Kidney (tissue), 14 donors: Measurements from ENCODE around the gene ADGRV1. TPM values are rescaled to one million over a fixed set of nuclear protein-coding genes. Genes with fewer than 3 reads are reported as not detected.

ENCODE experiments used
- DNase-seq, 5 donors: peaks; one replicate each; pipeline ENCODE4 v3.0.0-alpha.2; 2013 to 2020
- FAIRE-seq: peaks from 2 replicates; lab custom pipeline; 2012; peaks lifted over from hg19 to GRCh38; lab: Jason Lieb, UNC
- H3K27ac ChIP-seq, 2 donors: one replicate each; pipeline ENCODE4 v1.7.0; 2013; ENCODE audit warnings: low read depth in 2 of 2, low read length in 2 of 2, inconsistent platforms in 1 of 2
- H3K27me3 ChIP-seq: one replicate; pipeline ENCODE4 v1.7.1; 2013; ENCODE audit warnings: low read length, inconsistent platforms; ENCODE audit not compliant: control insufficient read depth, insufficient read depth
- H3K36me3 ChIP-seq, 3 donors: one replicate each; pipeline versions ENCODE4 v1.7.0 to v1.7.1; 2013; ENCODE audit warnings: low read length in 3 of 3, control low read depth in 1 of 3, inconsistent platforms in 1 of 3; ENCODE audit not compliant: insufficient read depth in 3 of 3, control insufficient read depth in 2 of 3
- H3K4me1 ChIP-seq, 3 donors: one replicate each; pipeline versions ENCODE4 v1.7.0 to v1.7.1; 2013; ENCODE audit warnings: low read length in 3 of 3, inconsistent platforms in 1 of 3, low read depth in 1 of 3; ENCODE audit not compliant: control insufficient read depth in 2 of 3, insufficient read depth in 2 of 3
- H3K4me3 ChIP-seq, 3 donors: one replicate each; pipeline versions ENCODE4 v1.7.0 to v1.8.1; 2013; ENCODE audit warnings: low read length in 3 of 3, control low read depth in 1 of 3, inconsistent platforms in 1 of 3
- H3K9ac ChIP-seq, 3 donors: one replicate each; pipeline versions ENCODE4 v1.7.0 to v1.7.1; 2013; ENCODE audit warnings: low read length in 3 of 3, control low read depth in 1 of 3, inconsistent platforms in 1 of 3
- H3K9me3 ChIP-seq, 3 donors: one replicate each; pipeline versions ENCODE4 v1.7.0 to v1.7.1; 2013; ENCODE audit warnings: low read length in 3 of 3, control low read depth in 1 of 3, inconsistent platforms in 1 of 3; ENCODE audit not compliant: control insufficient read depth in 2 of 3, insufficient read depth in 1 of 3
- CTCF ChIP-seq: IDR thresholded peaks from 3 replicates; pipeline ENCODE4 v1.5.1; 2012; ENCODE audit warnings: mild to moderate bottlenecking, moderate library complexity, borderline replicate concordance; ENCODE audit not compliant: insufficient read depth; ENCODE audit errors: extremely low read depth
- intact Hi-C: fragments of 100-400 bp; cut with DNase I; formaldehyde crosslinking; loops from one replicate; pipeline ENCODE4 v1.11.1; 2022
- polyA plus RNA-seq: library from polyadenylated mRNA; stranded (reverse); fragments of 350-450 nt; fragmentation: Illumina TruSeq; extraction: RNeasy Lipid Tissue Mini Kit (QIAGEN cat#74804); gene quantifications from one replicate; pipeline ENCODE4 v1.2.3, GENCODE V29; 2014; ENCODE audit warnings: low read depth, low replicate concordance; ENCODE audit not compliant: insufficient read depth
- total RNA-seq: library from RNA; stranded (reverse); fragmentation: NEBNext Ultra II Directional; extraction: Animal tissue kit (Norgen Biotek cat#: 25700); gene quantifications from one replicate; pipeline ENCODE4 v1.2.1, GENCODE V29; 2021
- donor health status: control.
- donor health status: control.
- donor health status: control.
- donor health status: control.
- donor health status: control.
- donor health status: DM: yes; HTN: yes; CAD: no.
- donor health status: Normal renal cell carcinoma (clear cell type).

Gene ADGRV1
- total and polyA plus RNA-seq, 2 donors from 2014 or later: 7.0 to 7.3 TPM

GRCh38 chr5:90983148-90983547, 424.6 kb downstream of the ADGRV1 start:
- Histone ChIP-seq H3K4me1 (no peaks in the 10 kb centered on the region), H3K4me3 (no peak overlapping the region), H3K9ac (no peak overlapping the region), H3K9me3 (no peaks in the 10 kb centered on the region), H3K36me3 (no peaks in the 10 kb centered on the region), H3K27ac (no peak overlapping the region), H3K27me3 (no peaks in the 10 kb centered on the region)
- intact Hi-C loops: no loop called here
- TF ChIP-seq CTCF: no peak
- DNase-seq: peak in 1 of 5 donors; percentile 3
- no peak for FAIRE-seq

GRCh38 chr5:90983711-90984124, 425.1 kb downstream of the ADGRV1 start:
- Histone ChIP-seq H3K27me3 (no peaks in the 10 kb centered on the region), H3K4me1 (no peaks in the 10 kb centered on the region), H3K36me3 (no peaks in the 10 kb centered on the region), H3K27ac (no peak overlapping the region), H3K9me3 (no peaks in the 10 kb centered on the region), H3K4me3 (no peak overlapping the region), H3K9ac (no peak overlapping the region)
- intact Hi-C loops: no loop called here
- DNase-seq (no peak), FAIRE-seq (no peak)
- TF ChIP-seq CTCF: no peak

GRCh38 chr5:90985341-90985740, 426.7 kb downstream of the ADGRV1 start:
- no peaks in the 10 kb centered on the region for H3K4me1 ChIP-seq

More at GRCh38 chr5:90985341-90985740, 426.7 kb downstream of the ADGRV1 start:
- TF ChIP-seq CTCF: no peak
- intact Hi-C loops: no loop called here
- Histone ChIP-seq H3K9ac (no peak overlapping the region), H3K36me3 (no peaks in the 10 kb centered on the region), H3K27me3 (no peaks in the 10 kb centered on the region), H3K4me3 (no peak overlapping the region), H3K9me3 (no peaks in the 10 kb centered on the region), H3K27ac (no peak overlapping the region)
- FAIRE-seq (no peak), DNase-seq (no peak)
